GM12891 (cell line): ENCODE measurements around the gene MYO5C.

Experiments used
- PAX5 ChIP-seq: IDR thresholded peaks from 2 replicates; pipeline ENCODE4 v1.6.1; 2011; ENCODE audit warnings: low read length, moderate library complexity, mild to moderate bottlenecking; ENCODE audit not compliant: insufficient read depth, severe bottlenecking
- POLR2A ChIP-seq: IDR thresholded peaks from 2 replicates; pipeline ENCODE4 v1.6.1; 2011; ENCODE audit warnings: low read depth, low read length, control low read depth
- POLR2AphosphoS5 ChIP-seq: IDR thresholded peaks from 2 replicates; pipeline ENCODE4 v1.6.1; 2011; ENCODE audit warnings: low read depth, low read length, control low read depth
- POU2F2 ChIP-seq: IDR thresholded peaks from 2 replicates; pipeline ENCODE4 v1.6.1; 2011; ENCODE audit warnings: low read depth, mild to moderate bottlenecking, control low read depth, low read length, moderate library complexity
- SPI1 ChIP-seq: IDR thresholded peaks from 2 replicates; pipeline ENCODE4 v1.6.1; 2011; ENCODE audit warnings: low read depth, low read length, control low read depth
- TAF1 ChIP-seq: IDR thresholded peaks from 2 replicates; pipeline ENCODE4 v1.6.1; 2011; ENCODE audit warnings: low read depth, low read length, control low read depth

GRCh38 chr15:52148403-52148802, 147.2 kb downstream of the MYO5C start:
- TF ChIP-seq TAF1, result no peak
- TF ChIP-seq POLR2A, result no peak
- no peak for TF ChIP-seq POLR2AphosphoS5
- no peak for TF ChIP-seq SPI1
- TF ChIP-seq PAX5, result no peak
- no peak for TF ChIP-seq POU2F2
